Measurements from ENCODE around the gene LDHA.

Gene LDHA

DNA sequence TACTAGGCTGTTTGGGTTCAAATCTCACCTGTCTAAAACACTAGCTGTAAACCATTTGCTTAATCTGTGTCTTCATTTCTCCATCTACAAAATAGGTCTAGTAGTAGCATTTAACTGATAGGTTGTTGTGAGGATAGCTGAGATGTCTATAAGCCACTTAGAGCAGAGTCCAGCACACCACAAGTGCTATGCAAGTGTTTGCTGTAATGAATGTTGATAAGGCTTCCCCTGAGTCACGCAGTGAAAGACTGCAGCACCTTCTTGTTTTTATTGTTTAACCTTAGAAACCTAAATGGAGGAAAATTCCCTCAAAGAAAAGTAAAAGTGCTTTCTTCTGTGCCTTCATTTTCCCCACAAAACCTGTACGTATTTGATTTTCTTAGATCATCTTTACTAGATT is 23.1 kb upstream of the LDHA start:
- H3K9me3 ChIP-seq (ENCODE audit: control insufficient read depth, insufficient read depth, low read length), result no peaks in the 10 kb centered on the region
- H3K9ac ChIP-seq (ENCODE audit: low read depth, low read length), result no peak overlapping the region
- no peak overlapping the region for H3K27ac ChIP-seq (ENCODE audit: low read depth, low read length)
- peaks cover 13% of the 10 kb centered on the region for H3K36me3 ChIP-seq (ENCODE audit: control insufficient read depth, insufficient read depth, low read length)
- H3K4me3 ChIP-seq (ENCODE audit: low read depth, low read length), result no peak overlapping the region
- H3K4me1 ChIP-seq (ENCODE audit: control insufficient read depth, insufficient read depth, low read length), result no peaks in the 10 kb centered on the region
- no peaks in the 10 kb centered on the region for H3K27me3 ChIP-seq (ENCODE audit: control insufficient read depth, insufficient read depth, low read length)

DNA sequence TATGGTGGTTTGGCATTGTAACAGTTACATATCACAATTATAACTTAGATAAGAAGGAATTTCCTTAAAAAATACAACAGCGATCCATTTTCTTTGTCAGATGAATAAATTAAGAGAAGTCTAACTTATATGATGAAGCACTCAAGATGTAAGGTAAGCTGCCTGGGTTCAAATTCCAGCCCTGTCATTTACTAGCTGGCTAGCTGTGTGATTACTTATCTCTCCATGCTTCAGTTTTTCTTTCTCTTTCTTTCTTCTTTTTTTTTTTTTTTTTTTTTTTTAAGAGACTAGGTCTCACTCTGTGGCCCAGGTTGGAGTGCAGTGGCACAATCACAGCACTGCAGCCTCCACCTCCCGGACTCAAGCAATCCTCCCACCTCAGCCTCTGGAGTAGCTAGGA is 22.2 kb upstream of the LDHA start:
- no peak overlapping the region for H3K9ac ChIP-seq (ENCODE audit: low read depth, low read length)

GRCh38 chr11:18374956-18375355 is 19.4 kb upstream of the LDHA start:
- H3K9me3 ChIP-seq (ENCODE audit: control insufficient read depth, insufficient read depth, low read length), result no peaks in the 10 kb centered on the region
- no peaks in the 10 kb centered on the region for H3K4me1 ChIP-seq (ENCODE audit: control insufficient read depth, insufficient read depth, low read length)
- no peaks in the 10 kb centered on the region for H3K27me3 ChIP-seq (ENCODE audit: control insufficient read depth, insufficient read depth, low read length)
- no peaks in the 10 kb centered on the region for H3K36me3 ChIP-seq (ENCODE audit: control insufficient read depth, insufficient read depth, low read length)
- no peak overlapping the region for H3K27ac ChIP-seq (ENCODE audit: low read depth, low read length)
- no peak overlapping the region for H3K9ac ChIP-seq (ENCODE audit: low read depth, low read length)
- H3K4me3 ChIP-seq (ENCODE audit: low read depth, low read length), result no peak overlapping the region

More for the DNA sequence above, 22.2 kb upstream of the LDHA start:
- Histone ChIP-seq H3K36me3 (ENCODE audit: control insufficient read depth, insufficient read depth, low read length) (peaks cover 4% of the 10 kb centered on the region; the same call in 1 of the 2 replicates), H3K4me1 (ENCODE audit: control insufficient read depth, insufficient read depth, low read length) (no peaks in the 10 kb centered on the region), H3K27me3 (ENCODE audit: control insufficient read depth, insufficient read depth, low read length) (no peaks in the 10 kb centered on the region), H3K9me3 (ENCODE audit: control insufficient read depth, insufficient read depth, low read length) (no peaks in the 10 kb centered on the region), H3K4me3 (ENCODE audit: low read depth, low read length) (no peak overlapping the region), H3K27ac (ENCODE audit: low read depth, low read length) (no peak overlapping the region)

DNA sequence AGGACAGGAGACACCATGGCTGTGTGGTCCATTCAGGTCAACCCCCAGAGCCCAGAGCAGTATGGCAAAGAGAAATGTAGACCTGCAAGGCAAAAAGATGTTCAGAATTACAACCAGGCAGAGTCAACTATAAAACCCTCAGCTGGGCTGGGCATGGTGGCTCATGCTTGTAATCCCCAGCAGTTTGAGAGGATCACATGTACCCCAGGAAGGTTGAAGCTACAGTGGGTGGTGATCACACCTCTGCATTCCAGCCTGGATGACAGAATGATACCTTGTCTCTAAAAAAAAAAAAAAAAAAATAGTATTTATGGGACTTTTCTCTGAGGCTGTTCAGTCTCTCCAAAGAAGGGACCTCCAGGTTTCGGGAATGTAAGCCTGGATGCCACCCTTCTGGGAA is 18.4 kb upstream of the LDHA start:
- Histone ChIP-seq H3K27ac (ENCODE audit: low read depth, low read length) (no peak overlapping the region), H3K9me3 (ENCODE audit: control insufficient read depth, insufficient read depth, low read length) (no peaks in the 10 kb centered on the region)

DNA sequence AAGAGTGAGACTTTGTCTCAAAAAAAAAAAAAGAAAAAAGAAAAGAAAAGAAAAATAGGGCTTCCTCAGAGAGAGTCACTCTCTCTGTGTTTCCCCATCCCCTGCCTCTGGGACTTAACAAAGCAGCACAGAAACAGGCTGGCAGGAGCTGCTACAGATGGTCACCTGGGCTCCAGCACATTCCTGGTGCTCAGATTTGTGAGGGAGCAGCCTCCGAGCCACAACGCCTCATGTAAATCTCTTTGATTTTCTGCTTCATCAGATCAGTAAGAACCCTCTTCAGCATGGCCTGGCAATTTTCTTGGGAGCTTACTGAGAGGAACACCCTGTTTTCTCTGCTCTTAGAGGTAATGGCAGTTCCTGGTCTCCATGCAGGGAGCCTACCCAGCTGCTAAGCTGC is 15.2 kb upstream of the LDHA start:
- H3K27ac ChIP-seq (ENCODE audit: low read depth, low read length), result no peak overlapping the region
- H3K9me3 ChIP-seq (ENCODE audit: control insufficient read depth, insufficient read depth, low read length), result no peaks in the 10 kb centered on the region
- H3K36me3 ChIP-seq (ENCODE audit: control insufficient read depth, insufficient read depth, low read length), result no peaks in the 10 kb centered on the region
- H3K4me1 ChIP-seq (ENCODE audit: control insufficient read depth, insufficient read depth, low read length), result no peaks in the 10 kb centered on the region
- no peak overlapping the region for H3K9ac ChIP-seq (ENCODE audit: low read depth, low read length)
- H3K4me3 ChIP-seq (ENCODE audit: low read depth, low read length), result no peak overlapping the region
- no peaks in the 10 kb centered on the region for H3K27me3 ChIP-seq (ENCODE audit: control insufficient read depth, insufficient read depth, low read length)

More for the DNA sequence above, 18.4 kb upstream of the LDHA start:
- no peaks in the 10 kb centered on the region for H3K36me3 ChIP-seq (ENCODE audit: control insufficient read depth, insufficient read depth, low read length)
- no peak overlapping the region for H3K9ac ChIP-seq (ENCODE audit: low read depth, low read length)
- no peaks in the 10 kb centered on the region for H3K27me3 ChIP-seq (ENCODE audit: control insufficient read depth, insufficient read depth, low read length)
- no peaks in the 10 kb centered on the region for H3K4me1 ChIP-seq (ENCODE audit: control insufficient read depth, insufficient read depth, low read length)
- no peak overlapping the region for H3K4me3 ChIP-seq (ENCODE audit: low read depth, low read length)

DNA sequence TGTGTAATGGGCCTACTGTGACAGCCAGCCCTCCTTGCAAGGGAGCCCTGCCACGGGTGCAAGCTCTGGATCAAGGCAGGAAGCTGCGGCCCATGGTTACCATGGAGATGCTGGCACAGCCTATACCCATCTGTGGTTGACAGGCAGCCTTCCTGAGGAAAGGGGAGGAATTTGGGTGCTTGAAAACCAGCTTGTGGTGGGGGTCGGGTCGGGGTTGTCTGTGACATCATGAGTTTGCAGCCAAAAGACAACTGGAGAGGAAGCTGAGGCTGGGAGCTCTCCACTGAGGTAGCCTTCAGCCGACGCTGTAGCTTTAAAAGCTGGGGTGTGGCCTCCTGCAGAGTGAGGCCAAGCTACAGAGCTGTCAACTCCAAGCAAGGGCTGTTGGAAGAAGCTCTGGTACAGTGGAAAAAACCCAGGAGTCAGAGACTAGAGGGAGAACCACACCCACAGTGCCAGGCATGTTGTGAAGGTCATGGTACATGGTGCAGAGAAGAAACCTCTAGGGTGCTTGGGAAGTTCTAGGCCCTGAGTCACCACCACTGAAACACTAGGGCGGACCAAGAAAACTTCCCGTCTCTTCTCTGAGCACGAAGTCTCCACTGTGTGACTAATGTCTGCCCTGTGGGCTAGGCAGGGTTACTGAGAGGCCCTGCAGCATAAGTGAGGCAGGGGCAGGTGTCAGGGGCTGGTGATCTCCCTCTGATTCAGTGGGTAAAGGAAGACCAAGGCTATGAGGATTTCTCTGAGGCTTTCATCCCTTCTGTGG is 10.8 kb upstream of the LDHA start:
- no peak overlapping the region for H3K27ac ChIP-seq (ENCODE audit: low read depth, low read length)
- no peak overlapping the region for H3K4me3 ChIP-seq (ENCODE audit: low read depth, low read length)
- H3K9ac ChIP-seq (ENCODE audit: low read depth, low read length), result no peak overlapping the region
- no peaks in the 10 kb centered on the region for H3K4me1 ChIP-seq (ENCODE audit: control insufficient read depth, insufficient read depth, low read length)
- H3K9me3 ChIP-seq (ENCODE audit: control insufficient read depth, insufficient read depth, low read length), result no peaks in the 10 kb centered on the region
- no peaks in the 10 kb centered on the region for H3K36me3 ChIP-seq (ENCODE audit: control insufficient read depth, insufficient read depth, low read length)
- no peaks in the 10 kb centered on the region for H3K27me3 ChIP-seq (ENCODE audit: control insufficient read depth, insufficient read depth, low read length)

DNA sequence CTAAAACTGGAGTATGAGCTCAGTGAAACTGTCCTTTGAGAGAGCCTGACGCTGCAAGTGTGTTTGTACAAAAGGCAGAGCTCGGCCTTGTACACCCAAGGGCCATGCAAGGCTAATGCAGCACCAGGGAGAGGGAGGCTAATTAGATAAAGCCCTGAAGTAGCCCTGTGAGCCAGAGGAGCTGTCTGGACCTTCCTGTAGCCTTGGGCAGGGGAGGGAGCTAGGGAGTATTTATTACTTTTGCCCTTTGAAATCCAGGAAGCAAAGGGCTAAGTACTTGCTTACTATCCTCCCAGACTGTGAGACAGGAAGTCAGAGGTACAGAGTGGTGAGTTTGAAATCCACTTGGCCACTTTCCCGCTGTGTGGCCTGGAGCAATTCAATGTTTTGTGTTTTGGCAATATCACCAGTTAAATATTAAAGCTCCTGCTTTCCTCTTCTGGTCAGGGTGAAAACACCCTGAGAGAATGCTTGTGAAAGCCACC is 10.2 kb upstream of the LDHA start:
- H3K9me3 ChIP-seq (ENCODE audit: control insufficient read depth, insufficient read depth, low read length), result no peaks in the 10 kb centered on the region
- H3K4me3 ChIP-seq (ENCODE audit: low read depth, low read length), result no peak overlapping the region
- H3K27ac ChIP-seq (ENCODE audit: low read depth, low read length), result no peak overlapping the region
- H3K27me3 ChIP-seq (ENCODE audit: control insufficient read depth, insufficient read depth, low read length), result no peaks in the 10 kb centered on the region
- no peaks in the 10 kb centered on the region for H3K4me1 ChIP-seq (ENCODE audit: control insufficient read depth, insufficient read depth, low read length)
- H3K36me3 ChIP-seq (ENCODE audit: control insufficient read depth, insufficient read depth, low read length), result no peaks in the 10 kb centered on the region
- H3K9ac ChIP-seq (ENCODE audit: low read depth, low read length), result no peak overlapping the region

DNA sequence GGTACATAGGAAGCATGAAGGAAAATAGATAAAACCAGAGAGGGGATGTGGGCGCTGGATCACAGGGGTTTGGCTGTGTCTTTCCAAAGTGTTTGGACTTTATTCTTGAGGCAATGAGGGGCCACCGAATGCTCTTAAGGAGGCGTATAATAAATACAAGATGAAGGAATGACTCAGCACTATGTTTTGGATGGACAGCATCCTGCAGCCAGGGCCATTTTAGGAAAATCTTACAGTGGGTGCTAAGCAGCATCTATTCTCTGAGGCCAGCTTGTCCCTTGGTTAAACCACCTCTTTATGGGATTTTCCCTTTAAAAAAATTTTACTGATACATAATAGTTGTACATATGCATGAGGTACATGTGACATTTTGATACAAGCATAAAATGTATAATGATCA is 4.3 kb upstream of the LDHA start:
- Histone ChIP-seq H3K27me3 (ENCODE audit: control insufficient read depth, insufficient read depth, low read length) (peaks cover 6% of the 10 kb centered on the region), H3K36me3 (ENCODE audit: control insufficient read depth, insufficient read depth, low read length) (no peaks in the 10 kb centered on the region), H3K4me3 (ENCODE audit: low read depth, low read length) (no peak overlapping the region), H3K9me3 (ENCODE audit: control insufficient read depth, insufficient read depth, low read length) (no peaks in the 10 kb centered on the region), H3K9ac (ENCODE audit: low read depth, low read length) (no peak overlapping the region), H3K4me1 (ENCODE audit: control insufficient read depth, insufficient read depth, low read length) (peaks cover 4% of the 10 kb centered on the region; the same call in 1 of the 2 replicates), H3K27ac (ENCODE audit: low read depth, low read length) (no peak overlapping the region)

- no peak overlapping the region for H3K4me3 ChIP-seq (ENCODE audit: low read depth, low read length)
- peaks cover 11% of the 10 kb centered on the region; the same call in 1 of the 2 replicates for H3K4me1 ChIP-seq (ENCODE audit: control insufficient read depth, insufficient read depth, low read length)
- no peak overlapping the region for H3K27ac ChIP-seq (ENCODE audit: low read depth, low read length)
- H3K36me3 ChIP-seq (ENCODE audit: control insufficient read depth, insufficient read depth, low read length), result peaks cover 13% of the 10 kb centered on the region
- no peak overlapping the region for H3K9ac ChIP-seq (ENCODE audit: low read depth, low read length)
- no peaks in the 10 kb centered on the region for H3K9me3 ChIP-seq (ENCODE audit: control insufficient read depth, insufficient read depth, low read length)
- peaks cover 6% of the 10 kb centered on the region for H3K27me3 ChIP-seq (ENCODE audit: control insufficient read depth, insufficient read depth, low read length)
Measured at GRCh38 chr11:18392434-18393321, 1.7 kb upstream of the LDHA start.

DNA sequence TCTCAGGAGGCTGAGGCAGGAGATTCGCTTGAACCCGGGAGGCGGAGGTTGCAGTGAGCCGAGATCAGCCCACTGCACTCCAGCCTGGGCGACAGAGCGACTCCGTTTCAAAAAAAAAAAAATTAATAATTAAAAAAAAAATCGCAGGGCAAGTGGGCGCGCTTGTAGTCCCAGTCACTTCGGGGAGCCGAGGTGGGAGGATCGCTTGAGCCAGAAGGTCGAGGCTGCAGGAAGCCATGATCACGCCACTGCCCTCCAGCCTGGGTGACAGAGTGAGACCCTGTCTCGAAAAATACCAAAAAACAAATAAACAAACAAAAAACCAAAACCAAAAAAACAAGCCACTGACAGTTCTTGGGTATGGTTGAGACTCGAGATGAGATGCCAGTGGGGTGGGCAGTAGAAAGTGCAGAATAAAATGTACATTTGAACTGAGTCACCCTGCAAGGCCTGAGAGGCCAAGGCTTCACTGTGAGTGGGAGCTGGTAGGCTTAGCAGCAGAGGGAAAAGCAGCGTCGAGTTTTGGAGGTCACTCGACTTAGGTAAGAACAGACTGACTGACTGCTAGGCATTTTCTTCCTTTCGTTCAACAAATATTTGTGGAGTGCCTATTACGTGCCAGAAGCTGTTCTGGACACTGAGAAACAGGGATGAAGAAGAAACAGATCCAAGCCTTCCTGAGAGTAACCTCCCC is 635 bp upstream of the LDHA start:
- Histone ChIP-seq H3K9ac (ENCODE audit: low read depth, low read length) (peak overlapping the region; percentile 27), H3K27ac (ENCODE audit: low read depth, low read length) (peak overlapping the region; percentile 86), H3K36me3 (ENCODE audit: control insufficient read depth, insufficient read depth, low read length) (peaks cover 22% of the 10 kb centered on the region), H3K9me3 (ENCODE audit: control insufficient read depth, insufficient read depth, low read length) (no peaks in the 10 kb centered on the region), H3K4me3 (ENCODE audit: low read depth, low read length) (peak overlapping the region; percentile 81), H3K4me1 (ENCODE audit: control insufficient read depth, insufficient read depth, low read length) (peaks cover 11% of the 10 kb centered on the region; the same call in 1 of the 2 replicates), H3K27me3 (ENCODE audit: control insufficient read depth, insufficient read depth, low read length) (peaks cover 6% of the 10 kb centered on the region)
